ENCODE results near the gene ADGRB3.

Gene ADGRB3

DNA sequence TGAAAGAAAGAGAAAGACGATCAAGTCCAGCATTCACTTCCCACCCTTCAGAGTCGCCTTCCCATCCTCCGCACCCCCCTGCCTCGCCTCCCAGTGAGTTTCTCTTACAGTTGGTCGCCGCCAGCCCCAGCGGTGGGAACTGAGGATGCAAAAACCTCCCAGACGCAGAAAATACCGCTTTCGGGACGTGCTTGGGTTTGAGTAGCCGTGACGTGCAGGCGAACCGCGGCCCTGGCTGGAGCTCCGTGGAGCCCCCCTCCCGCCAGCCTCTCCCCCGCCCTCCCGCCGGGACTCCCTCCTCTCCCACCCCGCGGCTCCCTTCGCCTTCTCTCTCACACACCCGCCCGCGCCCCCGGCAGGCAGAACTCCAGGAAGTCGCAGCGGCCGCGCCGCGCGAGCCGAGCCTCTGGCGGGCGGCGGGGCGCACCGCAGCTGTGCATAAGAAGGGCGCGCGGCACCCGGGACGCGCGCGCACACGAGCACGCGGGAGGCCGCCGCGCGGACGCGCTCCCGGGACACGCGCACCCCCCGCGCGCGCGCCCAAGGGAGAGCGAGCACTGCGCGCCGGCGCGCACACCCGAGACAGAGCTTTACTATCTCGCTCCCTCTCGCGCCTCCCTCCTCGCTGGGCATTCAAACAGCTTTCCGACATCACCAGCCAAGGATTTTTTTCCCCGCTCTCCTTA, at the start of gene ADGRB3:
ADGRB3 (plus strand) TSS at position 557 of the 686 bp plus-strand sequence. CDS start 3,394 bp downstream, outside the sequence.
- DNase-seq (ENCODE audit: low read depth) = peak; percentile 76

DNA sequence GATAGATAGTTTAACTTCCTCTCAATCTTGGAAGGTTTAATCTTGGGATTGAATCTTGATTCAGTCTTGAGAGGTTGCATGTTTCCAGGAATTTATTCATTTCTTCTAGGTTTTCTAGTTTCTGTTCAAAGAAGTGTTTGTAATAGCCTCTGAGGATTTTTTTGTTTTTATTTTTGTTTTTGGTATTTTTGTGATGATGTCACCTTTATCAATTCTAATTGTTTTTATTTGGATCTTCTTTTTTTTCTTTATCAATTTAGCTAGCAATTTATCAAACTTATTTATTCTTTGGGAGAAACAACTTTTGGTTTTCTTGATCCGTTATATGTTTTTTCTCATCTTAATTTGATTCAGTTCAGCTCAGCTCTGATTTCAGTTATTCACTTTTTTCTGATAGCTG, 41.5 kb upstream of the ADGRB3 start:
- DNase-seq (ENCODE audit: low read depth) = no peak

DNA sequence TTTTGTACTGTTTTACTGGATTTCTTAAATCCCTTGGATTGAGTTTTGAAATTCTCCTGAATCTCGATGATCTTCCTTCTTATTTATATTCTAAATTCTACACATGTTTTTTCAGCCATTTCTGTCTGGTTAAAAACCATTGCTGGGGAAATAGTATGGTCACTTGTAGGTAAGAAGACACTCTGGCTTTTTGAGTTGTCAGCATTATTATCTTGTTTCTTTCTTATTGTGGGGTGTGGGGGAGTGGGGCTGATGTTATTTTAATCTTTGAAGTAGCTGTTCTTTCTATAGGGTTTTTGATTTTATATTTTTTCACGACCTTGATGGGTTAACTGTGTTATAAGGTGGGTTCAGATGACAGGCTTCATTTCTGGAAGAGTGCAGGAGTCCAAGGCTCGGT, 37.4 kb upstream of the ADGRB3 start:
- no peak for DNase-seq (ENCODE audit: low read depth)

DNA sequence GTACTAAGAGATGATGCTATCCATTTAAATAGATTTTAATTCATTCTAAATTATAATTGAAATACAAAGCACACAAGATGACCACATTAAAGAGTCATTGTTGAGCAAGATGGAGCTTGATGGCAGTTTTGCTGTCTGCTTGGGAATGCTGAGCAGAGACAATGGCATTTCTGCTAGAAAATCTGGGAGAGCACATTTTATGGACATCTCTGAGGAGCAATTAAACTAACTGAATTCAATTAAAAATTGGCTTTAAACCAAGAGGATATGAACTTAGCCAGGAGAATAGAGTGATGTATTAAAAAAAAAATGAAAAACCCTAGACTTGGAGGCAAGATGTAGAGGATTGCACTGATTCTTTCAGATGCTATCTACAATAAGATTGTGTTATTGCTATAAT, 19.1 kb upstream of the ADGRB3 start:
- DNase-seq (ENCODE audit: low read depth) = no peak

DNA sequence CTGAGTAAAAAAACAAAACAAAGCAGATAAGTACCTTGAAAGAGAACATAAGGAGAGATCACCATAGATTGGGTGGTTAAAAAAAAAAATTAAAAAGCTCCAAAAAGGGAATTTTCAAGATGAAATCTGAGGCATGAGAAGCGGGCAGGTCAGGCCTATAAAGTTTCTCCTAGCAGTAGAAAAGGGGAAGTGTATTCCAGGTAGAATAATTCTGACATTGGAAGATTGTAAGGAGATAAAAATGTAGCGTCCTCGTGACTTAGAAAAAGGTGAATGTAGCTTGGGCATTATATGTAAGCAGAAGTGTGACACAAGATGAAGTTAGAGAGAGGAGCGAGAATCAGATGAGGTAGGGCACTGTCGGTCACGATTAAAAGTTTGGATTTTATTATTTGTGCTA, 9.1 kb upstream of the ADGRB3 start:
- no peak for DNase-seq (ENCODE audit: low read depth)

DNA sequence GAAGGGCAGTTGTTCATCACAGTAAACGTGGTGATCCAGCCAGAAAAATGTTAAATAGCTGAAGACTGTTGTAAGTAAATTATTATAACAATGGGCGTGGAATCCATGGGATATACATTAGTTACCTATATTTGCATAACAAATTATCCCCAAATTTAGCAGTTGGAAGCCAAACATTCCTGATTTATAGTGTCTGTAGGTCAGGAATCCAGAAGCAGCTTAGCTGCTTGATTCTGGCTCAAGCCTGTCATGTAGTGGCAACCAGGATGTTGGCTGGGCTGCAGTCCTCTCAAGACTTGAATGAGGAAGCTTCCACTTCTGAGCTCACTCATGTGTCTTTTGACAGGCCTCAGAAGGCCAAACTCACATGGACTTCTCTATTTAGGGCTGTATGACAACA, 6.9 kb upstream of the ADGRB3 start:
- no peak for DNase-seq (ENCODE audit: low read depth)

DNA sequence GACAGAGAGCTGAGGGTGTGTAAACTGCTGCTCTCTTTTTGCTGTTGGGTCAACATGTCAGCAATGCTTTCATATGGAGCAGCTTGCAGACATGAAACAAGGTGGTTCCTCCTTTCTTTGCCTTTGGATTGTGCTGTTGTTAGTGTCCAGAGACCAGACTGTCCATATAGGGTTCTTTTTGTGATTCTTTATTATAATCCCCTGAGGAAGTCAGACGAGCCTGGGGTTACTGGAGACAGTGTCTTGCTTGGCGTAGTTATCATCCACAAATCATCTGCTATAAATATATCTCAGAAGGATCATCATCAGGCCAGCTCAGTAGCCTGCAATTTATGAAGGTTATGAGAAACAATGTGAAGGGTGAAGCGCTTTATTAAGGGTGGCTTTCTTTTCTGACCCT, 2.3 kb upstream of the ADGRB3 start:
- DNase-seq (ENCODE audit: low read depth) = no peak

DNA sequence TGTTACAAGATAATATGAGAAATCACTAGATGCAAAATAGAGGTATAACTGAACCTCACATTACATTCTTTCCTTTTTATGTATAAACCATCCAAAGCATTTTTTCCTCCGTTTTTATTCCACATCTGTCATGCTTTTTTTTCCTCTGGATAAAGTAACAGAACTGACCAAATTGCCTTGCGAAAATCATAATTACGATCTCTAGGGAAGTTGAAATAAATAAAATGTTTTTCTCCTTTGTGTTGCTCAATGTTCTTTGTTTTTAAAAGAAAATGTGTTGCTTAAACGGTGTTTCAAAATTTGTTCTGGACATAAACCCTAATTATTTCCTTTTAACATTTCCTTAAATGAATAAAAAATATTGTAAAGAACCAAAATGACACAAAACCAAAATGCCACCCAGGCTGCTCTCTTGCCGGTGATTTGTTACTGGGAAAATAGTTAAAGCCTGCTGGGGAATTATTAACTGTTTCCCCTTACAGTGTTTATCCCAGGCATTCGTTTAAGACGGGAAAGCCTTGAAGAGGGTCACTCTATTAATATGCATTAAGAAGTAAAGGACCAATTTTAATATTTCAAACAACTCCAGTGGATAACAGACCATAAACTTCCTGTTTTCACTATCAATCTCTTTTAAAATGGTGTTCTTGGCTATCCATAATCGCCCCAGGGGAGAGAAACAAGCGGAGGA, 1.7 kb upstream of the ADGRB3 start:
- DNase-seq (ENCODE audit: low read depth) = no peak

DNA sequence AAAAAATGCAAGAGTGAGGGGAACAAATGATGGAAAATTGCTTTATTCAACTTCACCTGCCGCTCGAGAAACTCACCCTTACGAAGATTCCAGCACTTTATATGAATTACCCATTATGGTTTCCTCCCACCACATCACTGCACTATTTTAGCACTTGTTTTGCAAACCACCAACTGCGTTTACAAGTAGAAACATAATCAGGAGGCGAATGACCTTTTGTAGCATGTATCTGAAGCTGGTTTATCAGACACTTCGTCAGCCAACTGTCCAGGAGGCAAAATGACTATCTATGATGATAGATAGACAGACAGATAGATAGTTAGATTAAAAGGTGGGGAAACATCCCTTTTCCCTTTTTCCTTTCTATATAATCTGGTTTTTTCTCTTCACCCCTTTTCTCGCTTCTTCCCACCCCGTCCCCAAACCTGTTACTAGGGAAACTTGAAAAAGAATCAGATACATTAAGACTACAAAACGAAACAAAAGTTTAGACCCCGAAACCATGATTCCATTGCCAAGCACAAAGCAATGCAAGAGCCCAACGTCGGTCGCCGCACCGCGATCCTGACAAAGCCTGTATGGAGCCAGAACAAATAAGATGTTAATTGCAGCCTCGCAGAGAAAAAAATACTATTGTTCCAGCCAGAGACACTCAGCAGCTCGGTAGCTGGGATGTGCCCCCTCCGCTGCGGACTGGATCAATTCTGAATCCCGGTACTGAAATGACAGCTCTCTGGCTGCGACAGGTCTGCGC, 933 bp upstream of the ADGRB3 start:
- DNase-seq (ENCODE audit: low read depth) = no peak

DNA sequence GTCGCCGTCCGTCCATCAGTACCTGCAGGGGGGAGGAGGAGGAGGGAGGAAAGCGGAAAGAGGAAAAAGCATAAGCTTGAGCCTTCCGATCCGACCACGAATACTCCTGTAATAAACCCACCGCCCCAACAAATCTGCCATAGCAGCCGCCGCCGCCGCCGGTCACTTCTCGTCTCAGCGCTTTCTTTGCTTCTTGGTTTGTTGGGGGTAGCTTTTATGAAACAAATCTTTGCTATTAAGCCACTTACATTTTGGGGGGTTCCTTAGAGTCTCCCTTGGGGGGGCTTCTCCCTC, 277 bp downstream of the ADGRB3 start:
- DNase-seq (ENCODE audit: low read depth) = no peak

DNA sequence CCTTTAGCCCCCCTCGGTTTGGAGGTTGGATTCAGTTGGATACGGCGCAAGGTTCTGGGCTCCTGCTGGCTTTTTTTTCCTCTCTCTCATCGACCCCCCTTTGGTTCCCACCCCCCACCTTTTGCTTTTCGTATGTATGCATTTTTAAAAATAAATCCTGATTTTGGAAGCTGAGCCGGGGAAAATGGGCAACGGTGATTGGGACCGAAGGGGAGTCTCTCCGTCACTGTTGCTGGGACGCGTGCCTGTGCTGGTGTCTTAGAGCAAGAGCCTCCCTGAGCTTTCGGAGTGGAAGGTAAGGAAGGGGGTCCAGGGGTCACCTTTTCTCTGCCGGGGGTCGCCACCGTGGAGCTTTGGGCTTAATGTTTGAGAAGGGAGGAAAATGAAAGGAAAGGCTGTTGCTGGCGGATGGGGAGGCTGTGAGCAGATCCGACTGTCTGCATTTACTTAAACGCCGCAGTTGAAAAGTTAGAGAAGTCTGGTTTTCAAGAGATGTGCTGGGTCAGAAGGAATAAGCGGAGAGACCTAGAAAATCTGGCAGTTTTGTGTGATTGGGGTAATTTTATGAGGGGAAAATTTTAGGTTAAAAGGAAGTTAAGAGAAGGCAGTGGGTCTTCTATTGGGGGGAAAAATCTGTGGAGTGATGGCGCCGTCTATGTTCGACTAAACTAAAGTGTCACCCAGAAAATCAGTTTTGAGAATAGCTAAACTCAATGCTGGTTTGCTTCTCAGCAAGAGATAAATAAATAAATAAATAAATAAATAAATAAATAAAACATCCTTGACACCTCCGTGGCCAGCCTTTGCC, 828 bp downstream of the ADGRB3 start:
- DNase-seq (ENCODE audit: low read depth) = no peak

DNA sequence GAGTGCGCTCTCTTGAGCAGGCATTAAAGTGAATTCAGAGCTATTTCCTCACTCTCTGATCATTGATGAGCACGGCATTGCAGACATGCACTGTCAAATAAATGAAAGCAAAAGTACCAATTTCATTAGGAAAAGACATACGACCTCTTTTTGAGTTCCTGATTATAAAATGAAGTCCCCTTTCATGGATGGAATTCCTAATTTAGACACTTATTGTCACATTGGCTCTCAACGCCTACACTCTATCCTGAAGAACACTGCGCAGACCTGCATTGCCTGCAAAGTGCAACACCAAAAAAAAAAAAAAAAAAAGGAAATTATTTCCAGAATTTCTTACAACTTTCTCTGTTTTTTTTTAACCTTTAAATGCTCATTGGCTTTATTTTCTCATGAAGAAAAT, 1.6 kb downstream of the ADGRB3 start:
- DNase-seq (ENCODE audit: low read depth) = no peak

DNA sequence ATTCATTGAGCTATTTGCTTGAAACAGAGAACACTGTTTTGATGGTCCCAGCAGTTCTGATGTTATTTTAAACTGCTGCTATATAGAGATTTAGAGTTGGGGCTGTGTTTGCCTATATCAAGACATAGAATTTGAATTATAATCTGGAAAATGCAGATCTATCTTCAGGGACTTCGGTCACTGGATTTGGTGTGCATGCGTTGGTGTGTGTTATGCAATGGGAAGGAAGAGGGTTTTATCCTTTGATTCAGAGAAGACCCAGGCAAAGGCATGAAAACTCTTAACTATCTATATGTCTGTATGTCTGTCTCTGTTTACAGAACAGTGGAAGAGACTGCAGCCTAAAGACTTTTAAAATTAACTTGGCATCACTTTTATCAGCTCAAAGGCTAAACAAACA, 2.0 kb downstream of the ADGRB3 start:
- DNase-seq (ENCODE audit: low read depth) = no peak

DNA sequence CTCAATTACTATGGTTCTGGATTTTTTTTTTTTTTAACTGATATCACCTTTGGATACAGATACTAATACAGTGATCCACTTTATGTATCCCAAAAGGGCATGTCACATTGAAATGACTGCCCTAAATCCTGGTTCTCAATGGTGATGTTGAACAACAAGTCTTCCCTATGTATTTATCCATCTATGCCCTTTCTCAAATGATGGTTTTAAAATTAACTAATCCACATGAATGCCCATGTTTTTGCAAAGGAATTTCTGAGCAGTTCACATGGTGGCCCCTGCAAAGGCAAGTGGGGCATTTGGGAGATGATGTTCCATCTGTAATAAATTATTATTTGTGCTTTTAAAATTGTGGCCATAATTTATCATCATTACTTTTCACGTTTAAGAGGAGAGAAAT, 2.7 kb downstream of the ADGRB3 start:
- no peak for DNase-seq (ENCODE audit: low read depth)

DNA sequence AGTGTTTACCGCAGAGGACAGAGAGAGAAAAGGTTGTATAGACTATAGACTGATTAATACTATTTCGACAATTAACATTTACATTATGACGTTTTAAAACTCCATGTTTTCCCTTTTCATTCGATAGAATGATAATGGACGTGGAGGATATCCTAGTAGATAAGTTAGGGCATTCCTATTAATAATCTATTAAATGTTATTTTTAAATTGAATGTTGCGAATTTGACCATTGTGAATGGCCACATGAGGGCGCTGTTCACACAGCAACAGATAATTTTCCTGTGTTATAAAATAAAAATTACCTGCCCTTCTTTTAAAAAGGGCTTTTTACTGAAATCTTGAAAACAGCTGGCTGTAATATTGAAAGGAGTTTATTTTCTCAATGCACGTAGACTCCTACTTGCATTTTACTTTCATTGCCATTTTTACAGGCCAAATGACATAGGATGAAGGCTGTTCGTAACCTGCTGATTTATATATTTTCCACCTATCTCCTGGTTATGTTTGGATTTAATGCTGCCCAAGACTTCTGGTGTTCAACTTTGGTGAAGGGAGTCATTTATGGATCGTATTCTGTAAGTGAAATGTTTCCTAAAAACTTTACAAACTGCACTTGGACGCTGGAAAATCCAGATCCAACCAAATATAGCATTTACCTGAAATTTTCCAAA, 3.3 kb downstream of the ADGRB3 start:
- peak; percentile 26 for DNase-seq (ENCODE audit: low read depth)

DNA sequence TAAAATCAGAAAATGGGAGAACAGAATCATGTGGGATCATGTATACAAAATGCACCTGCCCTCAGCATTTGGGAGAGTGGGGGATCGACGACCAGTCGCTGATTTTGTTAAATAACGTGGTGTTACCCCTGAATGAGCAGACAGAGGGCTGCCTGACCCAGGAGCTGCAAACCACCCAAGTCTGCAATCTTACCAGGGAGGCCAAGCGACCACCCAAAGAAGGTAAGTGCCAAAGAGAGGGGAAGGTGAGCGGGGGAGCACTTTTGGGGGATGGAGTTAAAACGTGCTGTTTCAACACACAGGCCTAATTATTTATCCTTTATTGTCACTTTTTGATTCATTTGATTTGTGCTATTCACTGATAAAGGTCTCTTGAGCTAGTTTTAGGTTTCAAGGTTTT, 4.1 kb downstream of the ADGRB3 start:
- no peak for DNase-seq (ENCODE audit: low read depth)

DNA sequence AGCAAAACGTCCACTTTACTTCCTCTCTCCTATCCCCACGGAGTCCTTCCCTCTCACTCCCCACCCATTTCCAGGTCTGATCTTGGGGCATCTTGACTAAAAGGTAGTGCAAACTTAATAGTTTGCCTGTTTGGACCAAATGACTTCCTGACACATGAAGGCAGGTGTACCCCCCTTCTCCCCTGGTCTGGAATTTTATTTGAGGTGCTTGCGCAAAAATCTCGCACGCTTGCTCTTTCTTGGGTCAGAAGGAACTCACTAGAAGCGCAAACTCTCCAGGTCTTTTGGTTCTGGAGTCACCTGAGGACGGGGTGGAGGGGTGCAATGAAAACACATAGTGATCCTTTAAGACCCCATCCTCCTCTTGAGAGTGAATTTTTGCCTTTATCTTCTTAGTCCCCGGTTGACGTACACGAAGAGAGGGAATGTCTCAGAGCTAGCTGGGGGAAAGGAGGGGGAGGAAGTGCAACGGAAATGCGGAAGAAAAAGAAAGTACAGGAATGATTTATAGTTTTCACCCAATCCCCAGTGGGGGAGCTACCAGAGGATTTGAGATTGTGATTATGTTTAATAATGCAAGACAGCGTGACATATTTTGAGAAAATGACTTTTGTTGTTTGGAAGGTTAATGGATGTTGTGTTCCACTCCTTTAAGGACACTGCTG, 4.9 kb downstream of the ADGRB3 start:
- no peak for DNase-seq (ENCODE audit: low read depth)

DNA sequence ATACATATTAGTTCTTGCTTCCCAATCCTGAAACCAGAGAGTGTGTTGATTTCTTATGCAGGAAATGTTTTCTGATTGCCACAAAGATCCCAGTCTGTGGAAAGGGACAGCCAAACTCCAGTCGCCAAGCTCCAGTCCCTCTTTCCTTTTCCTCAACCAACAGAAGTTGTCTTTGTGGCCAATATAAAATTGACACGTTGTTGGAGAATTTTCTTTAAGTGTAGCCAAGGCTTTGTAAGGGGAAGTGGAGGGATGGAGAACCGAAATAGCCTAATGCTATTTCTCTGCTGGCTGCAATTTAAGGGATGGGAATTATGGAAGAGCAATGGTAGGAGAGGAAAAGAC, 5.4 kb downstream of the ADGRB3 start:
- DNase-seq (ENCODE audit: low read depth) = no peak

DNA sequence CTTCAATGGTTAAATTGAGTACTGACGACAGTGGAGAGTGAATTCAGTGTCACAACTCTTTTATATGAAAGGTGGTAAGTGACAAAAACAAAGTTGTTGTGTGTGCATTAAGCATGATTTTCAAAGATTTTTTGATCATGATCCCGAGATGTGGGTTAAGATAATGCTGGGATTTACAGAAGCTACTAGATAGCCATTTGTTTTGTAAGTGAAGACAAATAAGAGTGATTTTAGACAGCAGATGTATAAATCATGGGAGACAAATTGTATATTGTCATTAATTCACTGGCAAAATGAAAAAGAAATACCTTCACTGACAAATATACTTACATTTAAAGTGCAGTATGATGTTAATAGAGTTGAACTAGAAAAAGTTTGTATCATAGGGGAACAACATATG, 6.1 kb downstream of the ADGRB3 start:
- no peak for DNase-seq (ENCODE audit: low read depth)

DNA sequence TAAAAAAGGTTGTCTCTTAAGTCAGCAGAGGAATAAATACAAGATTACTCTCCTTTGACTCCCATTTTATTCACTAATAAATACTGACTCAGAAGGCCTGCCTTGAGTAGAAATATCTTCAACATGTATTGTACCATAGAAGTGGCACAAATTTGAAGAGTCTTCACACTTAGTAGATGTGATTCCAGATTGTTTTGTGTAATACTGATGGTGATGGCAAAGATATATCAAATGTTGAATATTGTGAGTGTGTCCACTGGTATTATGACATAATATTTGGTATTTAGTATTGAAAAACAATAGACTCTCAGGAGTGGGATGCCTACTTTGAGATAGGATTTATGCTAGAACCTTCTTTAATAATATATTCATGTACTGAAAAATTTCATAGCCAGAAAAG, 7.0 kb downstream of the ADGRB3 start:
- DNase-seq (ENCODE audit: low read depth) = no peak

DNA sequence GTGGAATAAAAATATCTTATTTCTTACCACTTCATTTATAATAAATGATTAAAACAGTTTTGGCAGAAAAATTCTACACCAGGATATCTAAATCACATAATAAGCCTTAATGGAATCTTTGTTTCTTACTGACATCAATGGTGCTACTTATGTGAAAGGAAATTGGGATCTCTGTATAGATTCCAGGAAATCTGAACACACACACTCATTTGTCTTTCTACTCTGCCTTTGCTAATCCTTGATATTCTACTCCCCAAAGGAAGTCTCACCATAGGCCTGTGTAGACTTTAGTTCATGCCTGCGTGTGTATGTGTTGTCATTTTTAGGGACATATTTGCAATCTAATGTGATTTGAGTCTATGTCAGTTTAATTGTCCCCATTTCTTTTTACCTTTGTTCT, 7.9 kb downstream of the ADGRB3 start:
- no peak for DNase-seq (ENCODE audit: low read depth)

DNA sequence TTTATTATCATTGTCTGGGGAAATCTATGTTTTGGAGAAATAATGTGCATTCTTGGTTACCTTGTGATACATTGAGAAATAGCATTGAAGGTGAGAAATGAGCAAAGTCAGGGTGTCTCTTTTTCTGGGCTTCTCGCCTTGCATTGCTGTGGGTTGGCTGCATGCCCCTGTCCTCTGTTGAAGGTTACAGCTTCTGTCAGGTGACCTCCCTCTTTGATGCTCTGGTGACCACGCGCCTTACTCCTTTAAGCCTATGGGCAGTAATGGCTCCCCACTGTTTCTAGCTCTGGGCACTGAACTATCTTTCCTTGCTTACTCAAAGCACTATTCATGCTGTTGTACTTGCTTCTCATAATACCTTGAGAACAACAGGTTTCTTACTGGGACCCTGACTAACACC, 14.6 kb downstream of the ADGRB3 start:
- no peak for DNase-seq (ENCODE audit: low read depth)

Data from fibroblast of gingiva (primary cell).